ENCODE data around the gene SEC22C.
"Not testable (repeated sequence)": the region's sequence is repeated elsewhere in the genome, so short reads cannot be mapped to it uniquely, and the experiment has no call there.

The SEC22C gene, protein sequence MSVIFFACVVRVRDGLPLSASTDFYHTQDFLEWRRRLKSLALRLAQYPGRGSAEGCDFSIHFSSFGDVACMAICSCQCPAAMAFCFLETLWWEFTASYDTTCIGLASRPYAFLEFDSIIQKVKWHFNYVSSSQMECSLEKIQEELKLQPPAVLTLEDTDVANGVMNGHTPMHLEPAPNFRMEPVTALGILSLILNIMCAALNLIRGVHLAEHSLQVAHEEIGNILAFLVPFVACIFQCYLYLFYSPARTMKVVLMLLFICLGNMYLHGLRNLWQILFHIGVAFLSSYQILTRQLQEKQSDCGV

DNA sequence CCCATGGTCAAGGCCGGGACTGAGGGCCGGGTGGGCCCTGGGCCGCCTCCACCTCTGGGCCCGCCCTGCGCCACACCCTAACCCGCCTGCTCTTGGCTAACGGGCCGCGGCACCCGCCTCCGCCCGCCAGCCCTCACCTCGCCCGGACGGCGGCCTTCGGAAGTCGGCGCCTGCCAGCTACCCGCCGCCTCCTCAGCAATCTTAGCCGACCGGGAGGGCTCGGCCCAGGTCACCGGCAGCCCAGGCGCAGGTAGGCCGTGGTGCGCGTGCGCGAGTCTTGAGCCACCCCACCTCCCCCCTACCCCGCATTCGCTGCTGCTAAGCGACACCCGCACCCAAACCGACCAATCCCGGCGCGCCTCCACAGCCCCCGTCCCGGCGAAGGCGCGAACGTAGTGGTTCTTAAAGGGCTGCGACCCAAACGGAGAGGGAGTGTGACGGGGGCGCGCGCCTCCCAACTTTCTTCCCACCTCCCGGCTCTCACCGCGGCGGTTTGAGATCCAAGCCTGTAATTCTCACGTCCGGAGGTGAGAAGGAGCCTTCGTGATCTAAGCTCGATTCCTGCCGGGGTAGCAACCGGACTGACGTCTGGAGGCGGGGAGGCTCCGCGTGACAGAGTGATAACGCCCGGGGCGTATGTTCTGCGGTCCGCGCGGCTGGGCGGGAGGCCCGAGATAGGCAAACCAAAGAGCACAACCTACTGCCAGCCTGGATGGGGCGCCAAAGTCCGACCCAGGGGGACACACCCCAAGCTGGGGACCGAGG is at the start of gene SEC22C:
SEC22C (minus strand) TSS at position 259 of the 765 bp plus-strand sequence. CDS start 12,921 bp downstream, outside the sequence.
- DNase-seq (ENCODE audit: low read depth), result peak; percentile 92

DNA sequence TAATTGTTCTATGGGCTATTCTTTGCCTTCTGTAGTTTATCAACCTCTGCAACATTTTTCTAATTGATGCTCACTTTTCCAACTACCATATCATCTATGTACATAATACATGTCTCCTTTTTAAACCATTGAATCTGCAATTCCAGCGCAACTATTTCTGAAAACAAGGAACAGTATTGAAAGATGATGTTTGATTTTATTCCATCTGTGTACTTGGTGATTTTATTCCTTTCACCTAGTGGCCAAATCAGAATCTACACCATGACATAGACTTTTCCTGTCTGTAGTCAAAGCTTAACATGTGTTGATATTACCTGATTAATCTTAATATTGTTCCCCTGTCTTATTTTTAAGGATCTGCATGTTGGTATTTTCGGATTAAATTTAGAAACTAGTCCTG is 31.7 kb upstream of the SEC22C start:
- DNase-seq (ENCODE audit: low read depth), result peak; percentile 15

DNA sequence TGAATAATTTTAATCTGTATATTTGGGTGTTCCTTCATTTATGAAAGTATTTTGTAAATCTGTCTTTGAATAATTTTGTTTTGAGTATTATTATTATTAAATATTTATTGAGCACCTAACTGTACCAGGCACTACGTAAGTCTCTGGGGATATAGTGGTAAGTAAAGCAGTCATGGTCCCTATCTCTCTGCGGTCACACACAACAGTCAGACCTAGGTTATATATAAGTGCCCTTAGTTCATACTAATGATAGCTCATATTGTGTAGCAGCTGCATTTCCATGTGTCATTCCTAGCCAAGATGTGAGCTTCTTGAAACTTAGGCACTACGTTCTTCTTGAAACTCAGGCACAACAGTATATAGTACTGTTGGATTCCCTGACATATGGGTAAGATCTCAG is 31.2 kb upstream of the SEC22C start:
- DNase-seq (ENCODE audit: low read depth), result no peak

GRCh38 chr3:42612217-42612616 is 30.4 kb upstream of the SEC22C start:
- DNase-seq (ENCODE audit: low read depth), result no peak

GRCh38 chr3:42610976-42611375 is 29.2 kb upstream of the SEC22C start:
- no peak for DNase-seq (ENCODE audit: low read depth)

- DNase-seq (ENCODE audit: low read depth), result peak; percentile 62
Measured at GRCh38 chr3:42608581-42608980, 26.8 kb upstream of the SEC22C start.

GRCh38 chr3:42605546-42606173 is 23.9 kb upstream of the SEC22C start:
- DNase-seq (ENCODE audit: low read depth), result no peak

DNA sequence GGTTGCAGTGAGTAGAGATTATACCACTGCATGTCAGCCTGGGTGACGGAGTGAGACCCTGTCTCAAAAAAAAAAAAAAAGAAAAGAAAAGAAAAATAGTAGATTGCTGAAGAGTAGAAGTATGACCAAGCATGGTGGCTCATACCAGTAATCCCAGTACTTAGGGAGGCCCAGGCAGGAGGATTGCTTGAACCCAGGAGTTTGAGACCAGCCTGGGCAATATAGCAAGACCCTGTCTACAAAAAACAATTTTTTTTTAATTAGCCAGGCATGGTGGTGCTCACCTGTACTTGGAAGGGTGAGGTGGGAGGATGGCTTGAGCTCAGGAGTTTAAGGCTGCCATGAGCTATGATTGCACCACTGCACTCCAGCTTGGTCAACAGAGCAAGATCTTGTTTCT is 21.2 kb upstream of the SEC22C start:
- DNase-seq (ENCODE audit: low read depth), result no peak

GRCh38 chr3:42601896-42602581 is 20.3 kb upstream of the SEC22C start:
- DNase-seq (ENCODE audit: low read depth), result no peak

- peak; percentile 77 for DNase-seq (ENCODE audit: low read depth)
Measured at GRCh38 chr3:42600958-42601675, 19.4 kb upstream of the SEC22C start.

DNA sequence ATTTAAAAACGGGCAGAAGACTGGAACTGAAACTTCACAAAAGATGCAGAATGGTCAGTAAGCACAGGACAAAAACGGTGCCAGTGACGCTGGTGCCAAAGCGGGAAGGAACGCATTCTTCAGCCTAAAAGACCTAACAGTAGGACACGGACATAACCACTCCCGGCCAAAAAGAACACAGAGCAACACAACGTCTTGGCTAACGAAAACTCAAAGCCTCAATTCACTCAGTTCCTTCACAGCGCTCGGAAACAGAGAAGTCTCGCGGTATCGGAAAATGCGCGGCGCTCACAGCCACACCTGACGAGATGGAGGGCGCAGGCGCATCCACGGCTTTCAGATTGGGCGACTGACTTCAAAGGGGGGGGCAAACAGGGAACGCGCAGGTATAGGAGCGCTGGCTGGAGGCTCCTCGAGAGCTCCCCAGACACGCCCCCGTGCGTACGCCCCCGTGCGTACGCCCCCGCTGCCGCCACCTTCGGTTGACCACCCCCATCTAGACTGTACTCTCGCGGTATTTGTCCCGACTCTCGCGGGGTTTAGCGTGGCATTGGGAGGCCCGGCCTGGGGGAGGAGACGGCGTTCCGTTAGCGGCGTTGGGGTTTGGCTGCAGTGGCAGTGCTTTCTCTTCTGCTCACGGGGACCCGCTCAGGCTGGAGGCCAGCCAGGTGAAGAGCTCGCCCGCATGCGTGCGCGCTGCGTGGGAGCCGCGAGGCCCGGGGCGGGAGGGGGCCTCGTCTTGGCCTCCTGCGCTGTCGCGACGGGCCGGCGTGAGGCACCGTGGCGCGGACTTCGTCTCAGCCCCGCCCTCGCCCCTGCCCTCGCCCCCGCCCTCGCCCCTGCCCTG is 18.6 kb upstream of the SEC22C start, which contains the start of gene NKTR:
NKTR (plus strand) TSS at position 576 of the 847 bp plus-strand sequence. CDS start 321 bp downstream, outside the sequence.
- peak; percentile 99 for DNase-seq (ENCODE audit: low read depth)

GRCh38 chr3:42597098-42597497 is 15.3 kb upstream of the SEC22C start:
- not testable (repeated sequence) for DNase-seq (ENCODE audit: low read depth)

- no peak for DNase-seq (ENCODE audit: low read depth)
Measured at GRCh38 chr3:42595682-42596081, 13.9 kb upstream of the SEC22C start.

DNA sequence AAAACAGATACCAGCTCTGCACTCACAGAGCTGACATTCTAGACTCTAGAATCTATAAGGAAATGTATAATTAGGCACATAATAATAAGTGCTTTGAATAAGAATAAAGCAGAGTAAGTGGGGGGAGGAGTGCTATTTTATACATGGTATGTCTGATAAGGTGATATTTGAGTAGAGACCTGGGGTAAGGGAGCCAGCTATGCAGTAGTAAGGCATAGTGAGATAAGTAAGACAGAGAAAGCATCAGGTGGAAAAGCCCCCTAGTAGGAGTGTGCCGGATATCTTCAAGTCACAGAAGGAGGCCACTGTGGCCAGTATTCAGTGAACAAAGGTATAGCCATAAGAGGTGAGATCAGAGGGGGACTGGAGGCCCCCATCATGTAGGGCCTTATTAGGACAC is 11.9 kb upstream of the SEC22C start:
- no peak for DNase-seq (ENCODE audit: low read depth)

- no peak for DNase-seq (ENCODE audit: low read depth)
Measured at GRCh38 chr3:42591811-42592210, 10.0 kb upstream of the SEC22C start.

GRCh38 chr3:42590989-42591756 is 9.4 kb upstream of the SEC22C start:
- DNase-seq (ENCODE audit: low read depth), result peak; percentile 40

- DNase-seq (ENCODE audit: low read depth), result no peak
Measured at GRCh38 chr3:42589382-42590109, 7.8 kb upstream of the SEC22C start.

- DNase-seq (ENCODE audit: low read depth), result no peak
Measured at GRCh38 chr3:42588625-42589024, 6.9 kb upstream of the SEC22C start.

GRCh38 chr3:42582474-42583070 is 805 bp upstream of the SEC22C start:
- DNase-seq (ENCODE audit: low read depth), result no peak
